Skin of body (tissue), 2 donors: ENCODE results near the gene TEC. TPM values are rescaled to one million over a fixed set of nuclear protein-coding genes. Genes with fewer than 3 reads are reported as not detected.

Experiments
- DNase-seq: peaks from one replicate; lab custom pipeline; 2025; lab: John Stamatoyannopoulos, UW
- total RNA-seq: library from RNA; depleted of rRNA; stranded (reverse); fragments of >200 nt; gene quantifications from one replicate; pipeline ENCODE4 v1.2.3, GENCODE V29; 2014

Gene TEC
- total RNA-seq, 1 donor from 2014 or later = 5.5 TPM

- no peak for DNase-seq
These were observed 142.4 kb downstream of the TEC start for GRCh38 chr4:48127231-48127630.

GRCh38 chr4:48126621-48127020 is 143.0 kb downstream of the TEC start:
- DNase-seq = no peak

GRCh38 chr4:48124870-48125269 is 144.8 kb downstream of the TEC start:
- no peak for DNase-seq

GRCh38 chr4:48122756-48123155 is 146.9 kb downstream of the TEC start:
- no peak for DNase-seq

GRCh38 chr4:48121180-48121579 is 148.5 kb downstream of the TEC start:
- DNase-seq = no peak

GRCh38 chr4:48120132-48120531 is 149.5 kb downstream of the TEC start:
- DNase-seq = no peak

- DNase-seq = no peak
These were observed 150.0 kb downstream of the TEC start for GRCh38 chr4:48119646-48120045.

- DNase-seq = no peak
These were observed 151.6 kb downstream of the TEC start for GRCh38 chr4:48118081-48118480.

- no peak for DNase-seq
These were observed 153.1 kb downstream of the TEC start for GRCh38 chr4:48116582-48116981.

GRCh38 chr4:48114412-48114811 is 155.2 kb downstream of the TEC start:
- DNase-seq = no peak

- DNase-seq = no peak
These were observed 157.5 kb downstream of the TEC start for GRCh38 chr4:48112017-48112667.

GRCh38 chr4:48110452-48110978 is 159.1 kb downstream of the TEC start:
- DNase-seq = no peak

- DNase-seq = no peak
These were observed 160.0 kb downstream of the TEC start for GRCh38 chr4:48109413-48110263.

GRCh38 chr4:48108309-48109073 is 161.1 kb downstream of the TEC start:
- DNase-seq = no peak

- no peak for DNase-seq
These were observed 164.4 kb downstream of the TEC start for GRCh38 chr4:48105230-48105629.

- DNase-seq = no peak
These were observed 166.0 kb downstream of the TEC start for GRCh38 chr4:48103483-48104139.

- DNase-seq = no peak
These were observed 167.3 kb downstream of the TEC start for GRCh38 chr4:48102303-48102702.

GRCh38 chr4:48100256-48100655 is 169.4 kb downstream of the TEC start:
- no peak for DNase-seq

- DNase-seq = no peak
These were observed 174.2 kb downstream of the TEC start for GRCh38 chr4:48095441-48095840.

GRCh38 chr4:48093991-48094416 is 175.6 kb downstream of the TEC start:
- no peak for DNase-seq

GRCh38 chr4:48090621-48091020 is 179.0 kb downstream of the TEC start:
- no peak for DNase-seq
